ENCODE results near the gene MRPS5.
A peak's percentile ranks its signal among the peaks of the same experiment; 100 is the strongest.

The MRPS5 gene

DNA sequence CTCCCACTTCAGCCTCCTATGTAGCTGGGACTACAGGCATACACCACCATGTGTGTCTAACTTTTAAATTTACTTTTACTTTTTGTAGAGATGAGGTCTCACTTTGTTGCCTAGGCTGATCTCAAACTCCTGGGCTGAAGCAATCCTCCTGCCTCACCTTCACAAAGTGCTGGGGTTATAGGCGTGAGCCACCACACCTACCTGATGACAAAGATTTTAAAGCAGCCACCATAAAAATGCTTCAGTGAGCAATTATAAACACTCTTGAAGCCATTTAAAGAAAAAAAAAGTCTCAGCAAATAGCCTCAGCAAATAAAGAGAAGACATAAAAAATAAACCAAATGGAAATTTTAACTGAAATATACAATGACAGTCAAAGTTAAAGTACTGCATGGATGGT, 35.6 kb downstream of the MRPS5 start:
- DNase-seq = no peak

DNA sequence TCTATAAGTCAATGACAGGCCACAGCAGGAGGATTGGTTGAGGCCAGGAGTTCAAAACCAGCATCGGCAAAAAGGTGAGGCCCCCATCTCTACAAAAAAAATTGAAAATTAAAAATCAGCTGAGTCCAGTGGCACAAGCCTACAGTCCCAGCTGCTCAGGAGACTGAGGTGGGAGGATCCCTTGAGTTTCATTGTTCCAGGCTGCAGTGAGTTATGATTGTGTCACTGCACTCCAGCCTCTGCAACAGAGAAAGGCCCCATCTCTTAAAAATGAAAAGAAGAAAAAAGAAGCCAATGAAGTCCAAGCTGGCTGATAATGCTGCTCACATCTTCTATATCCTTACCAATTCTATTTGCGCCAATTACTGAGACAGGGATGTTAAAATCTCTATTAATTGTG, 39.1 kb downstream of the MRPS5 start:
- DNase-seq = no peak

DNA sequence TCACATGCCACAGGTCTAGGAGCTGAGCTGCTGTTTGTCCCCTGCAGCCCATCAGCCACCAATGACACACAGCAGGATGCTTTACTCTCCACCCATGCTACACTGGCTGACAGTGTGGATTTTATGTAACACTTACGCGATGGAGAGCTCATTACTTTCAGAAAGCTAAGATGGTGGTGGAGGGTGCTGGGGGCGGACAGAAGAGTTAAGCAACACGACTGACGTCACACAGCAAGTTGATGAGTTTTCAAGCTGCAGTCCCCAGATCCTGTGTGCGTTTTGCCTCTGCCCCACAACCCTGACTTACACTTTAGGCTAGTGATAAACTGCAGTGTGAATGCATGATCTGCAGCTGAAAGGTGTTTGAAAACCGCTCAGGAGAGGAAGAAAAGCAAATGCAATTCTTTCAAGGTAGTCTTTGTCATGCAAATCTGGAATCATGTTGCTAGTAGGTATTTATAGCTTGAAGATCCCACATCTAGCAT, 42.4 kb downstream of the MRPS5 start:
- peak; percentile 37 for DNase-seq

DNA sequence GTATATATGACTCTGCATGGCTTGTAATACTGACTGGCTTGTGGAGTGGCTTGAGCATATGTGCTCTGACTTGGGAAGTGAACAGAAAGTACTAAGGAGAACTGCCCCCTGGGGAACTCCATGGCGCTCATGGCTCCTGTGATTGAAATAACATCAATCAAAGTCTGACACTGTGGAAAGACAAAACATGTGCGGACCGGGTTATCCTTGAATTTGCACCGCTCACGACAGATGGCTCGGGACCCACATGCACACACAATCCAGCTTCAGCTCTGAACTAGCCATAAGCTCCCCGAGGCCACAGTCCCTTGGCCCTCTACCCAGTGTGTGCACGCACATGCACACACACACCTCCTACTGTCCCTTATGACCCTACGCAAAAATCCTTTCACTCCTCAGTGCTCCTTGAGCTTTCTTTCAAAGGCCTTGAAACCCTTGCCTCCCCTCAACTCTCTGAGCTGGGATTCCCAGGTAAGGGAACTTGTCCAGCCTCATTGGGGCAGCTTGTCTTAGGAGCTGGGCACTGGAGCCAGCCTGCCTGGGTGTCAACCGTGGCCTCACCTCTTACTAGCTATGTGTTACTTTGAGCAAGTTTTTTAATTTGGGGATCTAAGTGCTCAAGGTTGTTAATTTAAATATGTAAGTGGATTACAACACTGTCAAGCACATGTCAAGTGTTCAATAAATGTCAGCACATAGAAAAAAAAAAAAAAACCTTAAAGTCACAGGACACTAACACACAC, 43.6 kb downstream of the MRPS5 start:
- no peak for DNase-seq

DNA sequence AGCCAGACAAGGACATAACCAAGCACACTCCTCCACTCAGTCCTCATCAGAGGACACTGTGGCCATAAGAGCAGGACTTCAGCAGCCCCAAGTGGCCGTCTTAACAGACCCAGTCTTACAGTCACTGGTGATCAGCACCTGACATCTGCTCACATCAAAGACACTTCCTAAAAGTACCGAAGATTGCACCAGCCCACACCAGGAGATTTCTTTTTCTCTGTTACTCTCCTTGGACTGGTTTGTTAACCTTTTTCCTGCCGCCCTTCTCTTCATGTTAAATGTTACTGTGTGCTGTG, 44.1 kb downstream of the MRPS5 start:
- DNase-seq = no peak

DNA sequence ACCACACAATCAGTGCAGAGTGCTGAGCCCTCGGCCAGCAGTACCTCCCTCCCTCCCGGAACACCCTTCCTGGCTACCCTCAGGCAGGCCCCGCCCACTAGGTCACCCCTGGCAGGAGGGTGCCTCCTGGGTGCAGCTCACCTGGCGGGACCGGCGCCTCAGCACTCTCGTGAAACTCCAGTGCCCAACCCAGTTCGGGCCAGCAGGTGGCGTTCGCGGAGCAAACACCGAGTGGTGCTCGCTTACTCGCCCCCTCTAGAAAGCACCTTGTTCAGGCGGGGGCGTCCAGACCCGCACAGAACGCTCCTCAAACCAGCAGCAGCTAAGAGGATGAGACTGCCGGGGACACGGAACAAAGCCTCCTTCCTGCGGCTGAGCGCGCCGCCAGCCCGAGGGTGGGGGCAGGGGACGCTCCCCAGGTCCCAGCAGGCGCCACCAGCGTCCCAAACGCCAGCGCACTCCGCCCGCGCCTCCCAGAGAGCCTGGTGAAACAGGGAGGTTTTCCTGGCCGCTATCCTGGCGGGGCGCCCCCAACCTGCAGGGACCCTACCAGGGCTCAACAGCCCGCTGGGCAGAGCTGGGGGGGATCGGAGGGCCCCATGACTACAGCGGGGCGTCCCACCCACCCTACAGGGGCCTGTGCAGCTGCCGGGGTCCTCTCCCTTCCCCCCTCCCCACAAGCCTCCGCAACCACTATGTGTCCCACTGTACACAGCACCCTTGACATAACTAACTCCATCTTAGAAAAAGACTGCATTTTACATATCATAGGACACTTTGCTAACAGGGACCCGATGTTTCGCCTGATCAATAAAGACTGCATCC, 44.7 kb downstream of the MRPS5 start:
- peak; percentile 86 for DNase-seq

DNA sequence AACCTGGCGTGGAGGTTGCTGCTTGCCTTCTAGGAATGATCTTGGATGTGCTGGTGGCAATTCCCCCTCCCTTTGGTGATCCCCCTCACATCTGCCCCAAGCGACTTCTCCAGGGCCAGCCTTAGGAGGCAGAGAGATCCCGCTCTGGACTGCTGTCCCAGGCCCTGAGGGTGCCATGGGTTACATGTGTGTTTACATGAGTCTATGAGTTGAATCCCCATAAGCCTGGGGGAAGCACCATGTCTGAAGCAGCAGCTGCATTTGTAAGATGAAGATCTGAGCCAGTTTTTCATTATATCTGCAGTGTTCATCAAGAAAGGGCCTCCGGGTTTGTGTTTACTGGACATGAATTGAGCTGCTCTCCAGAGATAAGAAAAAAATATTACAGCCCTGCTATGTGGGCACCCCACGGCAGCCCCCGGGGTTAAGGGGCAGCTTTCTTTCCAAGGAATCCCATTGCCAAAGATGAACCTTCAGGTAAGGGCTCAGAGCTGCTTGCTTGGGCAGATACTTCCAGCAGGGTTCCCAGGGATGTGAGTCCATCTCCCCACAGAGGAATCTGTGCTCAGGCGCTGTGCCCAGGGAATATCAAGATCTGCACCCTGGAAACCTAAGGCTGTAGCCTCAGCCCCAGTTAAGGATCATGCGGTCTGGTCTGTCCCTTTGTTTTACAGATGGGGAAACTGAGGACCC, 46.0 kb downstream of the MRPS5 start:
- no peak for DNase-seq

DNA sequence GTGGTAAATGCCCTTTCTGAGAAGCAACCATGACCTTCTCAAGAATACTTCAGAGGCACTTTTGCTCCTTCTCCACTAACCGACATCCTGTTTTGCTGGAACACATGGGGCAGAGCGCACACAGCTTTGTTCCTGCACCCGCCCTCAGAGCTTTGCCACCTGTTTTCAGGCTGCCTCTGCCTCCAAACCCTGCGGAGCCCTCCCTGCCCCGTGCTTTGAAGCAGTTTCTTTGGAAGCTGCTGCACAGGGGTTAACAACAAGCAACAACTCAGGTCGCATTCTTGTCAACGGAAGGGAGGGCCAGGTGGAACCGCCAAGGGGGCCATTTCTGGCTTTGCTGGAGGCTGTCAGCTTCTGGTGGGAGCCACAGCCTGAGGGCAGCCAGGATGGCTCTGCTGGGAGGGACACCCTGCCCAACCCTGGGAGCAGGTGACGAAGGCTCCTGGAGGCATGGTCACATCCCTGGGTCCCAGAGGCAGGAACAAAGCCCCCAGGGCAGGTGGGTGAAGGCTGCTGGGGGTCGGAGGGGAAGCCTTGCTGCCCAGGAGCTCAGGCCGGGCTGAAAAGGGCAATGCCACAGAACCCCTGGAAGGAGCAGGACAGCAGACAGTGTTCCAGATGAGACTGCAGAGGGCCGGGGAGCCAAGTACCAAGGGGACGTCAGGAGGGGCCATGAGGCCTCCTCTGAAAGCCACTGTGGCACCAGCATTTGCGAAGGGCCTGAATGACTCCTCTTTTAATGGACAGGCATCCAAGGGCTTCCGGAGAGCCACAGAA, 46.8 kb downstream of the MRPS5 start:
- peak; percentile 76 for DNase-seq

DNA sequence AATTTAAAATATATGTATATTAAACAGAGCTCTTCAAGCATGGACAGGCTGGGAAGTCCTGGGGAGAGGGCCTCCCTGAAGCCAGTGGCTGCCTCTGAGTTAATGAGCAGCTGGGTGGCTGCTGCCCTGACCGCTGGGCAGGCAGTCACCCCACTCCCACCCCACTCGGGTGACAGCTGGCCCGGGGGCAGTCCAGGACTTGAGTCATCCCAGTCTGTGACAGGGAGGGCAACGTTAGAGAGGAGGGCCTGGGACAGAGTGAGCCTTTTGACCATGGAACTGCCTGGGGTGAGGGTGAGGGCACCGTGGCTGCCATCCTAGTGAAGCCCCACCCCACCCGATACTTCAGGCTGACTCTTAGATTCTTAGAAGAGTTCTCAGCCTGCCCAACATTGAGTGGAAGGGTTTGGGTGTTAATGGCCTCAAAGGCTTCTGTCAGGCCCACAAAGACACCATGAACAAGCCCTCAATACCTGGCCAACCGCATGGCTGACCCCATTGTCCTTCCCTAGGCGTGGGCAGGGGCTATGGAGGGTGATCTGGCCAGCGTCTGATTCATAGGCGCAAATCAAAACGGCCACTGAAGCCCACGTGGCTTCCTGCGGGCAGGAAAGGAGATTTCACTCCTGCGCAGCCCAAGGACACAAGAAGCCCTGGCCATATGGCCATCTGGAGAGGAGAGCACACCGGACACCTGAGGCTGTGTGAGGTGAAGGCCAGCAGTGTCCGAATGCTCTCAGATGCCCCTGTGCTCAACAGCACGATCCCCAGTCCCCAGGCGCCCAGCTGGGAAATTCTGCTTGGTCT, 47.5 kb downstream of the MRPS5 start:
- peak; percentile 23 for DNase-seq

DNA sequence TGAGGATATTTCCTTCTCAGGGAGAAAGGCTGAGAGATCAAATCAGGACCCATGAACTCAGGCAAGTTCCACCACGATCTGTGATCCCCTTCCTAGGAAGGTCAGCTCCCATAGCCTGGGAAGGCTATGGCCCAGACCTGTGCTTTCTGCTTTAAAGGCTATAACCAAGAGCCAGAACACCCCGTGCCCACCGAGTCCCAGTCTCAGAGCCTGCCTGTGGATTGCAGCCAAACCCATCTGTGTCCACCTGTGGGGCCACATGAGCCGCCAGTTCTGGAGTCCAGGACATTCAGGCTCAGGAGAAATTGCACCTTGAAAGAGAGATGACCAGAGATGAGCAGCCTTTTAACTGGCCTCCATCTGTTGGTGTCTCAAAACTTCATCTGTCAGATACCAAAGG, 49.2 kb downstream of the MRPS5 start:
- DNase-seq = no peak

DNA sequence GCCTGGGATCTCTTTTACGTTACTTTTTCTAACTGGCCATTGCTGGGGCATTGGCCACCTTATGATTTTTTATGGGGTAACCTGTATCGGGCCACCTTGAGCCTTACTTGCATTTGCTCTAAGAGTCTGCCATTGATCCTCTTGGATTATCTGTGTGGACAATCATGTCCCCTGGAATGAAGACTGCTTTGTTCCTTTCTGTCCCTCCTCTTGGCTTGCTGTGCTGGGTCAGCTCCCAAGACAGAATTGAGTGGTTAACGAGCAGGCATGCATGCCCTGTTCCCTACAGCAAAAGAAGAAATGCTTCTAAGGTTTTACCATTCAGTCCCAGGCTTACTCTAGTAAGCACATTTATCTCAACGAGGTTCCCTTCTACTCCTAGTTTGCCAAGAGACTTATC, 49.8 kb downstream of the MRPS5 start:
- DNase-seq = no peak

DNA sequence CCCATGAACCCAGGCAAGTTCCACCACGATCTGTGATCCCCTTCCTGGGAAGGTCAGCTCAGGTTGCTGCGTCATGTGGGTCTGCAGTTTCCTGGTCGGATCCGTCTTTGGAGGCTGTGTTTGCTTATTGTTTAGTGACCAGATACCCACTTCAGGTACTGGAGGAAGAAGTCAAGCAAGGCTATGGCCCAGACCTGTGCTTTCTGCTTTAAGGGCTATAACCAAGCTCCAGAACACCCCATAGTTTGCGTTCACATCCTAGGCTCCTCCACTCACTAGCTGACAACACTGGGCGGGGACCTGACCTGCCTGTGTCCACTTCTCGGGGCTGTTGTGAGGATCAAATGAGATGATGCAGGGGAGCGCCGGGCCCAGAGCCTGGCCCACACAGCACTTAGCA, 52.1 kb downstream of the MRPS5 start:
- no peak for DNase-seq

DNA sequence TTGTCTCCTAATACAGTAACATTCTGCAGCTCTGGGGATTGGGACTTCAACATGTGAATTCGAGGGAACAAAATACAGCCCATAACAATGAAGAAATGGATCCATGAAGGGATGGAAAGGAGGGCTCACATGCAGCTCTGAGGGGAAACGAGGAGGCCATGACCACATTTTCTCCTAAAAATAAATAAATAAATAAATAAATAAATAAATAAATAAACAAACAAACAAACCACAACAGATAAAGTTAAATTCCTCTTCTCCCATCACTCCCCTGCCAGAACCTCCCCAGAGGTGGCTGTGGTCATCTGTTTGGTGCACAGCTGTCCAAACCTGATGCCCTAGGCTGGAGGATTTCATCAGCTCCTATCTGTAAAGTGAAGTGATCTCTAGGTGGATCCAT, 53.4 kb downstream of the MRPS5 start:
- no peak for DNase-seq

DNA sequence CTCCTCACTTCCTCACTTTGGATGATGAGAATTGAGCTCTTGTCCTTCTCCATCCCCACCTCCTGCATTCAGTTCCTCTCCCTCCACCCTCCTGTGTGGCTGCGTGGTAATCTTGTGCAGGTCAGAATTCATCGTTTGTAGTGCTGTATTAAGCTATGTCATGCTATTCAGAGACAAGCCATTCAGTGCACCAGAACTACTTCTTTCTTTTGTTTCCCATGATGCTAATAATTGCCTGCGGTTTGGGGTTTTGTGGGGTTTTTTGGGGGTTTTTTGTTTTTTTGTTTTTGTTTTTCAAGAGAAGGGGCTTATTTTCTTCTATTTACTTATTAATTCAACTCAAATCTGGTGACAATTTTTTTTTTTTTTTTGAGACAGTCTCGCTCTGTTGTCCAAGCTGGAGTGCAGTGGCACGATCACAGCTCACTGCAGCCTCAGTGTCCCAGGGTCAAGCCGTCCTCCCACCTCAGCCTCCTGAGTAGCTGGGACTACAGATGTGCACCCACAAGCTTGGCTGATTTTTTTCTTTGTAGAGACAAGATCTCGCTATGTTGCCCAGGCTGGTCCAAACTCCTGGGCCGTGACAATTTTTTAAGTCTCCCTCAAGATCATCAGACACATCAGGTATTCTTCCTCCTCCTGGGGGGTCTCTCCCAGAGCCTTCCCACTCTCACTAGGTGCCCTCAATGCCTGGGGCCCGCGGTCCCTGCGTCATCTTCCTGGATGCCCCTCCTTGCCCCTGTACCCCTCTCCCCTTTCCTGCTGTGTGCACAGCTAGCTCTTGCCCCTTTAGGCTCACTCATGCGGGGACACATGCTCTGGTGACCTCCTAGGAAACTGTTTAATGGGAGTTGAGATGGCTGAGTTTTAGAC, 58.3 kb downstream of the MRPS5 start:
- no peak for DNase-seq

DNA sequence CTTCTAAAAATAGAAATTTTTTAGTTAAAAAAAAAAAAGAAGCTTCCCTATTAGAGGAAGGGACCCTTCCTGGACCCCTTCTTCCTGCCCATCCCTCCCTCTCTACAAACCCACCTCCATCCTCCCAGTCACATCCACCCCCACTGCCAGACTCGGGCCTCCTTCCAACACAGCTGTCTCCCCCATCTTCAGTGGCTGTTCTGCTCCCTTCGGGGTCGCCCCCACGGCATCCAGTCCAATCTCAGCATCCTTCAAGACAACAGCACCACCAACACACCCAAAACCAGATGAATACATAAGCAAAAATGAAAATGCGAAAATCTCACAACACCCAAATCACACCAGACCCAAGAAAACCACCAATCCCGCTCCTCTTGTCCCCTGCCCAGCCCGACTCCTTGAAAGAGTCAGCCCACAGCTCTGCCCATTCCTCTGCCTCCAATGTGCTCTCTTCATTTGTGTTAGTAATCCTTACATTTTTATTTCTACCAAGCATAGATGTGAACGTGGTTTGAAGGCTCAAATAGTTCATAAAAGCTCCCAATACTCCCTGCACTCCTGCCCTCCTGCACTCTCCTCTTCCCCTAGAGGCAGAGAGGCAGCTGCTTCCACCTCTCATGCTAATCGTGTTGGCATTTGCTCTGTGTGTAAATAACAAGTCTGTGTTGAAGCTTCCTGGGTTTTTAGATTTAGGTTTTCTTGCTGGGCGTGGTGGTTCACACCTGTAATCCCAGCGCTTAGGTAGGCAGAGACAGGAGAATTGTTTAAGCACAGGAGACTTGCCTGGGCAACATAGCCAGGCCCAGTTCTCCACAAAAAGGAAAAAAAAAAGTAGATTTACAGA, 59.1 kb downstream of the MRPS5 start:
- DNase-seq = no peak

DNA sequence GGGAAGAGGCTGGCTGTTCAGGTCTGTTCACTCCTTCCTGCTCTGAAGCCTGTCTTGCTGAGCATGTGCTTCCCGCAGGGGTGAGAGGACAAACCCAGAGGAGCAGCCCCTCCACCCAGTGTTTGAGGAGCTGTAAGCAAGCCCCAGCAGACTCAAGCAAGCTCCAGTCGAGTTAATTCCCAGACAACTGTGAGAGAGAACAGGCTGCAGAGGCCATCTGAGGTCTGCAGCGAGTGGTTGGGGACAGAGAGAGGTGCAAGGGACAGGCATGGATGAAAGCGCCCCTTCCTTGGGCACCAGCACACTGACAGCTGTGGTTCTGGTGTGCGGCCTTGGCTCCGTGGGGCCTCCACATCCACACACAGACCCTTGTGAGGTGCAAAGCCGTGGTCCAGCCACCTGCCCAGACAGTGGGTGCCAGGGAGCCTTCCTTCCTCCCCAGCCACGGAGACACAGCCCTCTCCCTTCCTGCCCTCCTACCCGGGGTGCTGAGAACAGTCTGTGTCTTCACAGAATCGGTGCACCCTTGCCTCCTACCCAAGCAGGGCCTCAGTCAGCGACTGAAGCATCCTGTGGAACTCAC, 59.9 kb downstream of the MRPS5 start:
- no peak for DNase-seq

DNA sequence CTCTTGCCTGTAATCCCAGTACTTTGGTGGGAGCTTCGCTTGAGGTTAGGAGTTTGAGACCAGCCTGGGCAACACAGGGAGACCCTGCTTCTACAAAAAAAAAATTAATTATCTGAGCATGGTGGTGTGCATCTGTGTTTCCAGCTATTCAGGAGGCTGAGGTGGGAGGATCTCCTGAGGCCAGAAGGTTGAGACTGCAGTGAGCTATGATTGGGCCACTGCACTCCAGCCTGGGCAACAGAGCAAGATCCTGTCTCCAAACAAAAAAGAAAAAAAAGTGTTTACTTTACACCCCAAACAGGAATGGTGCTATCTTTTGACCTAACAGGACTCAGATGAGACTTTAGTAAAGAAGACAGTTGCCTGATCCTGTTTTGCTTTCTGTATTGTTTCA, 60.5 kb downstream of the MRPS5 start:
- no peak for DNase-seq

DNA sequence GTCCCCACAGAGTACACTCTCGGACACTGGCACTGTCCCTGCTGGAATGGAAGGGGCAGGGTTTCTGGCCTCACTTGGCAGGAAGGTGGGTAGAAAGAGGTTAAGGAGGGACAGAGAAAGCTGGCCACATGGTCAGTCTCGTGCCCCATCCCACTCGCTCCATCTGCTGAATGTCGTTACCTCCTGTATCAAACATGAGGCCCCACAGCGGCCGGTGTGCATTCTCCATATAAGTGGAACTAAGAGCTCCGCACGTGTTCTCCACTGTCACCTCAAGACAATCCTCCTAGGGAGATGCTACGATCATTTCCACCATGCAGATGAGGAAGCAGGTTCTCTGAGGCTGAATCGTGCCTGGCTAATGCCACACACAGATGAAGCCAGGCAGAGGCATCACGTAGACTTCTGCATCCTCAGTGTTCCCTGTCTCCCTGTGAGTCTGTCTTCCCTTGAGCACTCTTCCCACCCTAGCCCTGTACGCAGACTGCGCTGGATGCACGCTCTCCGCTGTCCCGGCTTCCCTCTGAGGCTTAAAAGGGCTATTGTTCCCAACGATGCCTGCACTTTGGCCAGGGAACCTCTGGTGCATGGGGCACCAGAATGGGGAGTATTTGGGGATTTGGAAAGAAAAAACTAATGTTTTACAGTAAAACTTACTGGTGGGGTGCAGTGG, 61.0 kb downstream of the MRPS5 start:
- DNase-seq = no peak

DNA sequence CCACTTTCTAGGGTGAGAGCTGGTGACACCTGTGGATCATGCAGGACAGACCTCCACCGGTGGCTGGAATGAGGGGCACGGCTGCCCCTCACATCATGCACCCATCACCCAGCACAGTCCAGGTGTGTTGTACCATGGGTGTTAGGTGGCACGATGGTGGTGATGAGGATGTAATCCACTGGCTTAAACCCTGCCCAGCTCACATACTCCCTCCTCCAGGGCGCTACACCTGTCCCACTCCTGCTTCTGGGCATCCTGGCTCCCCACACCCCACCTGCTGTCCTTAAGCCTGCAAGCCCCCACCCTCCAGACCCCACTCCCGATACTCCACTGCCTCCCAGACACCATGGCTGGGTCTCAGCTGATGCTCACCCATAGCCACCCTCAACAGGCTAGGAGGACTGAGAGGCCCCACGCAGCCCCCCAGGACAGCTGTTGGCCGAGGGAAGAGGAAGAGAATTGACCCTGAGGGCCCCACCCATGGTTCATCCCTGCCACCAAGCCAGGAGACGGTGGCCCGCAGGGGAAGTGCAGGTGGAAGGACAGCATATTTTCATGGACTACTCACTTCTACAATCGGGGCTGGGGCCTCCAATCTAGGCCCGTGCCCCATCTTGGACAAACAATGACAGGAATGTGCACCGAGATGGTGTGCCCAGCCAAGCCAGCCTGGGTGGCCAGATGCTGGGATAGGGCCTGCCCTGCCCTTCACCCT, 61.8 kb downstream of the MRPS5 start:
- no peak for DNase-seq

Measured in activated CD4-positive, alpha-beta T cell treated with anti-CD3 and anti-CD28 coated beads, Interleukin-10, Interleukin-2, amounts not matched to agents 100 ng/mL and 50 ng/mL, durations not matched to agents 16 hours and 8 hours (primary cell).